HCT116 (cell line): ENCODE results near the gene RANBP17. TPM values are rescaled to one million over a fixed set of nuclear protein-coding genes. Genes with fewer than 3 reads are reported as not detected.

Experiments
- ATAC-seq: fragments of 200-7000 bp; cut with Tn5 transposase; 2 replicates; pipeline ENCODE4 v1.9.1; 2020; ENCODE audit warnings: mild to moderate bottlenecking, moderate library complexity
- BruUV-seq: library from RNA; stranded (reverse); fragments of 400-500 nt; replicated peaks from 2 replicates; lab custom pipeline; 2021; lab: Mats Ljungman, UMichigan
- CTCF ChIA-PET: fragments of 300-600 bp; sonication (Branson Sonifier 250); formaldehyde crosslinking; loops from one replicate; lab custom pipeline; 2021; ENCODE audit warnings: antibody characterized with exemption; lab: Charles Lee
- POLR2A ChIA-PET: fragments of 300-600, 350-600 bp; sonication (Branson Sonifier 250); formaldehyde crosslinking; loops from one replicate; lab custom pipeline; 2021; ENCODE audit warnings: antibody characterized with exemption; lab: Charles Lee
- RAD21 ChIA-PET, 2 experiments: fragments of 300-600 bp; sonication (Branson Sonifier 250); formaldehyde crosslinking; loops; one replicate each; lab custom pipeline; 2023; ENCODE audit warnings: low total read pairs in 2 of 2; ENCODE audit not compliant: uncharacterized antibody in 2 of 2, unreplicated experiment in 2 of 2, low non-redundant PET in 1 of 2; lab: Charles Lee
- DNase-seq: peaks from one replicate; pipeline ENCODE4 v3.0.0-alpha.2; 2010; ENCODE audit warnings: low read depth, low spot score
- H2AFZ ChIP-seq: fragments of 200-600 bp; shearing (Covaris generic), sonication (generic); 2 replicates; pipeline ENCODE4 v1.6.1; 2017; ENCODE audit warnings: low read depth, mixed run types, mixed read lengths, antibody characterized with exemption, low read length; ENCODE audit not compliant: poor library complexity, severe bottlenecking
- H3K27ac ChIP-seq: 2 replicates; pipeline ENCODE4 v1.5.1; 2012; ENCODE audit warnings: low read depth, low read length
- H3K27me3 ChIP-seq: fragments of 200-600 bp; sonication (generic); 2 replicates; pipeline ENCODE4 v1.6.1; 2016; ENCODE audit warnings: mixed run types, low read length, mixed read lengths; ENCODE audit not compliant: insufficient read depth
- H3K36me3 ChIP-seq, 2 experiments: fragments of 200-500 bp in 1 of 2; fragments of 200-600 bp in 1 of 2; sonication (Bioruptor generic) in 1 of 2; sonication (generic) in 1 of 2; 2 replicates each; pipeline versions ENCODE4 v1.5.1 to v1.6.1; 2014 to 2016; ENCODE audit warnings: low read length in 2 of 2, inconsistent platforms in 1 of 2, mixed read lengths in 1 of 2, mixed run types in 1 of 2; ENCODE audit not compliant: insufficient read depth in 2 of 2, control insufficient read depth in 1 of 2
- H3K4me1 ChIP-seq, 2 experiments: fragments of 200-600 bp in 1 of 2; sonication (generic) in 1 of 2; 2 replicates each; pipeline versions ENCODE4 v1.5.1 to v1.6.1; 2012 to 2017; ENCODE audit warnings: low read length in 2 of 2, inconsistent platforms in 1 of 2, mild to moderate bottlenecking in 1 of 2, mixed read lengths in 1 of 2, mixed run types in 1 of 2, moderate library complexity in 1 of 2; ENCODE audit not compliant: insufficient read depth in 2 of 2, control insufficient read depth in 1 of 2
- H3K4me2 ChIP-seq: fragments of 200-600 bp; sonication (generic); 2 replicates; pipeline ENCODE4 v1.6.1; 2017; ENCODE audit warnings: mixed run types, low read length, mixed read lengths
- H3K4me3 ChIP-seq, 2 experiments: fragments of 200-600 bp in 1 of 2; sonication (generic) in 1 of 2; replicated peaks in 1 of 2; 2 replicates each; pipeline ENCODE4 v1.5.1; 2011 to 2016; ENCODE audit warnings: low read length in 2 of 2, control low read depth in 1 of 2, low read depth in 1 of 2, mild to moderate bottlenecking in 1 of 2, mixed read lengths in 1 of 2, mixed run types in 1 of 2
- H3K79me2 ChIP-seq: fragments of 200-600 bp; sonication (generic); 2 replicates; pipeline ENCODE4 v1.6.1; 2017; ENCODE audit warnings: mild to moderate bottlenecking, mixed run types, low read length, moderate library complexity, mixed read lengths; ENCODE audit not compliant: insufficient read depth
- H3K9ac ChIP-seq: fragments of 200-600 bp; sonication (generic); 2 replicates; pipeline ENCODE4 v1.6.1; 2016; ENCODE audit warnings: low read length, mixed read lengths
- H3K9me2 ChIP-seq: fragments of 200-600 bp; sonication (generic), shearing (Covaris generic); 2 replicates; pipeline ENCODE4 v1.6.1; 2017; ENCODE audit warnings: mixed run types, mild to moderate bottlenecking, moderate library complexity; ENCODE audit not compliant: insufficient read depth
- H3K9me3 ChIP-seq, 2 experiments: fragments of 200-500 bp in 1 of 2; fragments of 200-600 bp in 1 of 2; sonication (Bioruptor generic) in 1 of 2; sonication (generic) in 1 of 2; 2 replicates each; pipeline ENCODE4 v1.6.1; 2014 to 2017; ENCODE audit warnings: low read length in 2 of 2, mixed read lengths in 2 of 2, inconsistent platforms in 1 of 2, low read depth in 1 of 2, mild to moderate bottlenecking in 1 of 2, mixed run types in 1 of 2, moderate library complexity in 1 of 2; ENCODE audit not compliant: control insufficient read depth in 1 of 2, insufficient read depth in 1 of 2
- H4K20me1 ChIP-seq: fragments of 200-600 bp; sonication (generic), shearing (Covaris generic); 2 replicates; pipeline ENCODE4 v1.6.1; 2017; ENCODE audit warnings: mixed run types, mild to moderate bottlenecking, moderate library complexity; ENCODE audit not compliant: insufficient read depth
- CBX3 ChIP-seq: IDR thresholded peaks from 2 replicates; pipeline ENCODE4 v1.6.1; 2012; ENCODE audit warnings: low read depth
- CTCF ChIP-seq, 3 experiments: fragments of 200-600 bp in 1 of 3; sonication (generic) in 1 of 3; IDR thresholded peaks in 2 of 3; conservative IDR thresholded peaks in 1 of 3; 2 replicates each; pipeline ENCODE4 v1.5.1; 2012 to 2017; ENCODE audit warnings: low read depth in 2 of 3, low read length in 2 of 3, antibody characterized with exemption in 1 of 3, borderline replicate concordance in 1 of 3, control low read depth in 1 of 3, mild to moderate bottlenecking in 1 of 3, mixed read lengths in 1 of 3, mixed run types in 1 of 3, moderate library complexity in 1 of 3; ENCODE audit not compliant: insufficient read depth in 1 of 3
- ELF1 ChIP-seq: IDR thresholded peaks from 2 replicates; pipeline ENCODE4 v1.6.1; 2012; ENCODE audit warnings: low read depth, borderline replicate concordance
- EZH2 ChIP-seq: fragments of 200-600 bp; sonication (generic); IDR thresholded peaks from 2 replicates; pipeline ENCODE4 v1.6.1; 2017; ENCODE audit warnings: antibody characterized with exemption, mixed run types
- MAX ChIP-seq: IDR thresholded peaks from 2 replicates; pipeline ENCODE4 v1.6.1; 2012
- ZBTB33 ChIP-seq: IDR thresholded peaks from 2 replicates; pipeline ENCODE4 v1.6.1; 2011; ENCODE audit warnings: mild to moderate bottlenecking, low read length, moderate library complexity; ENCODE audit not compliant: insufficient replicate concordance; ENCODE audit errors: extremely low read depth
- intact Hi-C: fragments of 100-400 bp; cut with micrococcal nuclease; formaldehyde crosslinking; loops from 2 replicates; pipeline ENCODE4 v1.10.0; 2022
- total RNA-seq: library from RNA; stranded (reverse); gene quantifications from one replicate; pipeline ENCODE4 v1.2.1, GENCODE V29; 2021; ENCODE audit not compliant: unreplicated experiment

RANBP17 gene
- total RNA-seq, 1 experiment from 2014 or later: 18.2 TPM

- no peak for DNase-seq
- Histone ChIP-seq H2AFZ (no peak overlapping the region), H3K9me3 (no peaks in the 10 kb centered on the region), H3K27ac (no peak overlapping the region), H3K4me1 (peaks cover 0 to 10% of the 10 kb centered on the region in 2 experiments; a peak in 2 of 4 replicates), H3K9me2 (no peaks in the 10 kb centered on the region), H3K27me3 (no peaks in the 10 kb centered on the region), H3K4me2 (no peak overlapping the region), H3K36me3 (no peaks in the 10 kb centered on the region), H3K9ac (no peak overlapping the region), H3K79me2 (no peaks in the 10 kb centered on the region), H4K20me1 (no peaks in the 10 kb centered on the region), H3K4me3 (no peak overlapping the region)
- intact Hi-C loops: no loop called here
- TF ChIP-seq ZBTB33 (no peak), EZH2 (no peak), ELF1 (no peak), CTCF (IDR thresholded peaks at IDR 0.05 in 2 of 3, conservative IDR thresholded peaks at IDR 0.05 in 1 of 3; ENCODE audit: borderline replicate concordance in 1 of 3, insufficient read depth in 1 of 3, low read depth in 2 of 3, low read length in 2 of 3) (no peak), CBX3 (no peak), MAX (no peak)
- ChIA-PET RAD21 (no interaction called here), CTCF (no interaction called here), POLR2A (no interaction called here)
- BruUV-seq: no TSS peak
- ATAC-seq: no peak
Measured at GRCh38 chr5:171283753-171284152, 421.9 kb downstream of the RANBP17 start.
